Astrocyte (in vitro differentiated cells and primary cell): ENCODE measurements around the gene CD44. TPM values are rescaled to one million over a fixed set of nuclear protein-coding genes. Genes with fewer than 3 reads are reported as not detected.

Source experiments
- DNase-seq: peaks from one replicate; pipeline ENCODE4 v3.0.0-alpha.2; 2010; ENCODE audit warnings: low read depth
- FAIRE-seq: peaks from 2 replicates; lab custom pipeline; 2011; peaks lifted over from hg19 to GRCh38; lab: Jason Lieb, UNC
- H2AFZ ChIP-seq: 2 replicates; pipeline ENCODE4 v1.6.0; 2012; ENCODE audit warnings: low read depth, low read length, inconsistent platforms
- H3K27ac ChIP-seq: 2 replicates; pipeline ENCODE4 v1.5.1; 2011; ENCODE audit warnings: low read depth, low read length, inconsistent platforms
- H3K27me3 ChIP-seq: 2 replicates; pipeline ENCODE4 v1.6.0; 2011; ENCODE audit warnings: low read length, inconsistent platforms; ENCODE audit not compliant: insufficient read depth
- H3K36me3 ChIP-seq: 2 replicates; pipeline ENCODE4 v1.5.1; 2011; ENCODE audit warnings: low read length, inconsistent platforms; ENCODE audit not compliant: insufficient read depth
- H3K4me1 ChIP-seq: 2 replicates; pipeline ENCODE4 v1.5.1; 2011; ENCODE audit warnings: low read length, inconsistent platforms; ENCODE audit not compliant: insufficient read depth
- H3K4me2 ChIP-seq: 2 replicates; pipeline ENCODE4 v1.6.0; 2012; ENCODE audit warnings: low read length, inconsistent platforms
- H3K4me3 ChIP-seq: 2 replicates; pipeline ENCODE4 v1.5.1; 2011; ENCODE audit warnings: low read depth, mild to moderate bottlenecking, low read length, inconsistent platforms; ENCODE audit not compliant: insufficient read depth
- H3K79me2 ChIP-seq: 2 replicates; pipeline ENCODE4 v1.6.0; 2012; ENCODE audit warnings: mild to moderate bottlenecking, low read length, inconsistent platforms; ENCODE audit not compliant: insufficient read depth
- H3K9ac ChIP-seq: 2 replicates; pipeline ENCODE4 v1.6.0; 2012; ENCODE audit warnings: mild to moderate bottlenecking, low read length, inconsistent platforms
- H3K9me3 ChIP-seq: 2 replicates; pipeline ENCODE4 v1.5.1; 2012; ENCODE audit warnings: low read depth, mild to moderate bottlenecking, low read length, inconsistent platforms; ENCODE audit not compliant: insufficient read depth
- H4K20me1 ChIP-seq: 2 replicates; pipeline ENCODE4 v1.6.0; 2012; ENCODE audit warnings: low read length, inconsistent platforms; ENCODE audit not compliant: insufficient read depth
- H3K27ac Mint-ChIP-seq: one replicate; pipeline ENCODE4 v1.8.0; 2021; ENCODE audit warnings: mild to moderate bottlenecking, mixed read lengths; ENCODE audit not compliant: unreplicated experiment
- H3K27me3 Mint-ChIP-seq: one replicate; pipeline ENCODE4 v1.8.0; 2021; ENCODE audit warnings: low read depth, mixed read lengths; ENCODE audit not compliant: unreplicated experiment
- H3K36me3 Mint-ChIP-seq: one replicate; pipeline ENCODE4 v1.8.0; 2021; ENCODE audit warnings: low read depth, mixed read lengths; ENCODE audit not compliant: unreplicated experiment
- H3K4me1 Mint-ChIP-seq: one replicate; pipeline ENCODE4 v1.8.0; 2021; ENCODE audit warnings: low read depth, mixed read lengths; ENCODE audit not compliant: unreplicated experiment
- H3K4me3 Mint-ChIP-seq: one replicate; pipeline ENCODE4 v1.8.0; 2021; ENCODE audit warnings: mild to moderate bottlenecking, moderate library complexity, mixed read lengths; ENCODE audit not compliant: unreplicated experiment
- H3K9me3 Mint-ChIP-seq: one replicate; pipeline ENCODE4 v1.8.0; 2021; ENCODE audit warnings: mild to moderate bottlenecking, mixed read lengths; ENCODE audit not compliant: unreplicated experiment
- EZH2 ChIP-seq: IDR thresholded peaks from 2 replicates; pipeline ENCODE4 v1.6.1; 2012; ENCODE audit warnings: mild to moderate bottlenecking, low read length, inconsistent platforms; ENCODE audit not compliant: insufficient read depth
- total RNA-seq: library from RNA; stranded (reverse); gene quantifications from 2 replicates; pipeline ENCODE4 v1.2.1, GENCODE V29; 2021
- TF ChIP-seq, protein P1 (sequence below): IDR thresholded peaks from 2 replicates; pipeline ENCODE4 v1.5.1; 2011; ENCODE audit warnings: low read depth, mild to moderate bottlenecking, inconsistent platforms, low read length, moderate library complexity; ENCODE audit not compliant: insufficient read depth

CD44 gene
- total RNA-seq, 1 donor from 2014 or later, result 154 TPM

- H3K27ac ChIP-seq, result no peak overlapping the region
- no peaks in the 10 kb centered on the region for H3K9me3 ChIP-seq
- H3K27me3 Mint-ChIP-seq, result peaks cover 6% of the 10 kb centered on the region
- no peak overlapping the region for H2AFZ ChIP-seq
- no peaks in the 10 kb centered on the region for H4K20me1 ChIP-seq
- no peak overlapping the region for H3K9ac ChIP-seq
- no peaks in the 10 kb centered on the region for H3K9me3 Mint-ChIP-seq
- H3K79me2 ChIP-seq, result no peaks in the 10 kb centered on the region
- no peak overlapping the region for H3K4me3 ChIP-seq
- no peaks in the 10 kb centered on the region for H3K36me3 ChIP-seq
- H3K4me1 Mint-ChIP-seq, result peaks cover 4% of the 10 kb centered on the region
- no peak overlapping the region for H3K4me3 Mint-ChIP-seq
- FAIRE-seq (no peak), DNase-seq (no peak)
- no peak overlapping the region for H3K4me2 ChIP-seq
- H3K27me3 ChIP-seq, result no peaks in the 10 kb centered on the region
- H3K36me3 Mint-ChIP-seq, result no peaks in the 10 kb centered on the region
- peaks cover 22% of the 10 kb centered on the region for H3K4me1 ChIP-seq
- H3K27ac Mint-ChIP-seq, result no peak overlapping the region
- no peak for TF ChIP-seq EZH2
- TF ChIP-seq, protein P1, sequence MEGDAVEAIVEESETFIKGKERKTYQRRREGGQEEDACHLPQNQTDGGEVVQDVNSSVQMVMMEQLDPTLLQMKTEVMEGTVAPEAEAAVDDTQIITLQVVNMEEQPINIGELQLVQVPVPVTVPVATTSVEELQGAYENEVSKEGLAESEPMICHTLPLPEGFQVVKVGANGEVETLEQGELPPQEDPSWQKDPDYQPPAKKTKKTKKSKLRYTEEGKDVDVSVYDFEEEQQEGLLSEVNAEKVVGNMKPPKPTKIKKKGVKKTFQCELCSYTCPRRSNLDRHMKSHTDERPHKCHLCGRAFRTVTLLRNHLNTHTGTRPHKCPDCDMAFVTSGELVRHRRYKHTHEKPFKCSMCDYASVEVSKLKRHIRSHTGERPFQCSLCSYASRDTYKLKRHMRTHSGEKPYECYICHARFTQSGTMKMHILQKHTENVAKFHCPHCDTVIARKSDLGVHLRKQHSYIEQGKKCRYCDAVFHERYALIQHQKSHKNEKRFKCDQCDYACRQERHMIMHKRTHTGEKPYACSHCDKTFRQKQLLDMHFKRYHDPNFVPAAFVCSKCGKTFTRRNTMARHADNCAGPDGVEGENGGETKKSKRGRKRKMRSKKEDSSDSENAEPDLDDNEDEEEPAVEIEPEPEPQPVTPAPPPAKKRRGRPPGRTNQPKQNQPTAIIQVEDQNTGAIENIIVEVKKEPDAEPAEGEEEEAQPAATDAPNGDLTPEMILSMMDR, result no peak
Observed at GRCh38 chr11:35262735-35263134, 123.8 kb downstream of the CD44 start.

GRCh38 chr11:35265755-35266454 lies 126.9 kb downstream of the CD44 start:
- Histone ChIP-seq H3K79me2 (no peaks in the 10 kb centered on the region), H3K4me3 (no peak overlapping the region), H3K27ac (no peak overlapping the region), H3K27me3 (no peaks in the 10 kb centered on the region), H3K4me1 (peaks cover 16% of the 10 kb centered on the region), H4K20me1 (no peaks in the 10 kb centered on the region), H2AFZ (no peak overlapping the region), H3K4me2 (no peak overlapping the region), H3K9ac (no peak overlapping the region), H3K9me3 (no peaks in the 10 kb centered on the region), H3K36me3 (no peaks in the 10 kb centered on the region)
- Mint-ChIP-seq H3K4me3 (no peak overlapping the region), H3K4me1 (peaks cover 7% of the 10 kb centered on the region), H3K27ac (no peak overlapping the region), H3K36me3 (no peaks in the 10 kb centered on the region), H3K9me3 (no peaks in the 10 kb centered on the region), H3K27me3 (peaks cover 2% of the 10 kb centered on the region)
- FAIRE-seq (no peak), DNase-seq (no peak)
- no peak for TF ChIP-seq EZH2

DNA sequence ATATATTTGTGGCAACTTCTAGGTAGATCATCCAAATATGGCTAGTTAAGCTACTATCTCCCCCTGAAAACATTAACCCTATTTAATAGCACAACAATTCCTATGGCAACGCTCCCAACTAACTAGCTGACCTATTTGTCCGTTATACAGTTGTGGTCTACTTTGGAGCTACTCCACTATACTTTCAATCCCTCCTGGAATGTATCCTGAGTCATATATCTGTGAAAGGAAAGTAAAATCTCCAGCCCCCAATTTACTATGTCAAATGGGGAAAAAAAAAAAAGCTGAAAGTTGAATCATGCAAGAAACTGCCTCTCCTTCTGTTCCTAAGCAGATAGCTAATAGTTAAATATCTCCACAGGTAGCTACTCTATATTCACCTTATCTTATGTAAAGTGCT lies 128.5 kb downstream of the CD44 start:
- Histone ChIP-seq H3K27ac (no peak overlapping the region), H3K27me3 (no peaks in the 10 kb centered on the region), H3K4me2 (peak overlapping the region; percentile 56)

More for the DNA sequence above, 128.5 kb downstream of the CD44 start:
- Mint-ChIP-seq H3K4me3 (no peak overlapping the region), H3K27ac (peak overlapping the region; percentile 67), H3K36me3 (no peaks in the 10 kb centered on the region), H3K27me3 (no peaks in the 10 kb centered on the region), H3K4me1 (peaks cover 14% of the 10 kb centered on the region), H3K9me3 (peaks cover 2% of the 10 kb centered on the region)
- no peaks in the 10 kb centered on the region for H3K36me3 ChIP-seq
- no peaks in the 10 kb centered on the region for H3K79me2 ChIP-seq
- H4K20me1 ChIP-seq, result no peaks in the 10 kb centered on the region
- no peak overlapping the region for H2AFZ ChIP-seq
- H3K9me3 ChIP-seq, result no peaks in the 10 kb centered on the region
- peaks cover 13% of the 10 kb centered on the region for H3K4me1 ChIP-seq
- H3K4me3 ChIP-seq, result no peak overlapping the region
- TF ChIP-seq, protein P1, result no peak
- no peak for TF ChIP-seq EZH2
- DNase-seq, result peak; percentile 87
- peak; percentile 80 for FAIRE-seq
- H3K9ac ChIP-seq, result no peak overlapping the region
